ENCODE results near the gene C20orf144. TPM values are rescaled to one million over a fixed set of nuclear protein-coding genes. Genes with fewer than 3 reads are reported as not detected.
A peak's percentile ranks its signal among the peaks of the same experiment; 100 is the strongest.
"Not testable (repeated sequence)": the region's sequence is repeated elsewhere in the genome, so short reads cannot be mapped to it uniquely, and the experiment has no call there.

The C20orf144 gene
- polyA plus RNA-seq (2014; cell fraction: cytosol; rRNA removed), result 0.09 and 0.85 TPM in 2 replicates
- not detected in 2 replicates for polyA plus RNA-seq (2014; cell fraction: nucleus; rRNA removed)

- DNase-seq (ENCODE audit: low spot score), result no peak
Measured at GRCh38 chr20:33662172-33662571, at the start of gene C20orf144. Gene C20orf144 (plus strand): TSS chr20:33662327. CDS start chr20:33662346, 19 bp downstream.

- no peak for DNase-seq (ENCODE audit: low spot score)
Measured at GRCh38 chr20:33621717-33622400, 40.3 kb upstream of the C20orf144 start.

- DNase-seq (ENCODE audit: low spot score), result no peak
Measured at GRCh38 chr20:33622705-33623365, 39.3 kb upstream of the C20orf144 start.

GRCh38 chr20:33624399-33624798 is 37.7 kb upstream of the C20orf144 start:
- DNase-seq (ENCODE audit: low spot score), result no peak

- DNase-seq (ENCODE audit: low spot score), result no peak
Measured at GRCh38 chr20:33626190-33626589, 35.9 kb upstream of the C20orf144 start.

- no peak for DNase-seq (ENCODE audit: low spot score)
Measured at GRCh38 chr20:33627577-33628216, 34.4 kb upstream of the C20orf144 start.

GRCh38 chr20:33629533-33629932 is 32.6 kb upstream of the C20orf144 start:
- DNase-seq (ENCODE audit: low spot score), result no peak

GRCh38 chr20:33629979-33630378 is 32.1 kb upstream of the C20orf144 start:
- no peak for DNase-seq (ENCODE audit: low spot score)

GRCh38 chr20:33630507-33630906 is 31.6 kb upstream of the C20orf144 start:
- no peak for DNase-seq (ENCODE audit: low spot score)

GRCh38 chr20:33631910-33632309 is 30.2 kb upstream of the C20orf144 start:
- not testable (repeated sequence) for DNase-seq (ENCODE audit: low spot score)

GRCh38 chr20:33635341-33635740 is 26.8 kb upstream of the C20orf144 start:
- no peak for DNase-seq (ENCODE audit: low spot score)

- no peak for DNase-seq (ENCODE audit: low spot score)
Measured at GRCh38 chr20:33636776-33637175, 25.4 kb upstream of the C20orf144 start.

- DNase-seq (ENCODE audit: low spot score), result no peak
Measured at GRCh38 chr20:33640287-33640686, 21.8 kb upstream of the C20orf144 start.

- no peak for DNase-seq (ENCODE audit: low spot score)
Measured at GRCh38 chr20:33644313-33645071, 17.6 kb upstream of the C20orf144 start.

GRCh38 chr20:33645072-33645358 is 17.1 kb upstream of the C20orf144 start:
- peak; percentile 47 for DNase-seq (ENCODE audit: low spot score)

- no peak for DNase-seq (ENCODE audit: low spot score)
Measured at GRCh38 chr20:33645396-33645795, 16.7 kb upstream of the C20orf144 start.

GRCh38 chr20:33646191-33646590 is 15.9 kb upstream of the C20orf144 start:
- DNase-seq (ENCODE audit: low spot score), result no peak

- DNase-seq (ENCODE audit: low spot score), result not testable (repeated sequence)
Measured at GRCh38 chr20:33646959-33647602, 15.0 kb upstream of the C20orf144 start.

- no peak for DNase-seq (ENCODE audit: low spot score)
Measured at GRCh38 chr20:33647603-33648395, 14.3 kb upstream of the C20orf144 start.

GRCh38 chr20:33648396-33649004 is 13.6 kb upstream of the C20orf144 start:
- peak; percentile 97 for DNase-seq (ENCODE audit: low spot score)

All from SK-N-DZ (cell line).